ENCODE data around the gene TAX1BP3.

GRCh38 chr17:3641717-3642486 is 26.5 kb downstream of the TAX1BP3 start:
- TF ChIP-seq CTCF (IDR thresholded peaks at IDR 0.05 in 2 of 3, conservative IDR thresholded peaks at IDR 0.05 in 1 of 3; ENCODE audit: borderline replicate concordance in 1 of 3, insufficient read depth in 1 of 3, low read depth in 2 of 3, low read length in 2 of 3) (no peak), ZNF274 (IDR thresholded peaks at IDR 0.05; ENCODE audit: low read depth, low read length) (no peak), POLR2AphosphoS5 (IDR thresholded peaks at IDR 0.05; ENCODE audit: low read depth, low read length) (no peak), EZH2 (IDR thresholded peaks at IDR 0.05) (no peak), POLR2A (IDR thresholded peaks at IDR 0.05; ENCODE audit: borderline replicate concordance, extremely low read depth, insufficient read depth, insufficient read length) (no peak), REST (IDR thresholded peaks at IDR 0.05; ENCODE audit: low read depth) (no peak), JUND (IDR thresholded peaks at IDR 0.05) (no peak), SIN3A (IDR thresholded peaks at IDR 0.05; ENCODE audit: low read depth) (no peak), SRF (IDR thresholded peaks at IDR 0.05; ENCODE audit: low read depth) (no peak), FOSL1 (IDR thresholded peaks at IDR 0.05; ENCODE audit: low read depth) (no peak), YY1 (IDR thresholded peaks at IDR 0.05; ENCODE audit: extremely low read depth, insufficient replicate concordance, low read depth, low read length) (no peak), ELF1 (IDR thresholded peaks at IDR 0.05; ENCODE audit: borderline replicate concordance, low read depth) (no peak), TCF7L2 (IDR thresholded peaks at IDR 0.05; ENCODE audit: borderline replicate concordance, extremely low read depth, insufficient read depth, insufficient read length) (no peak), MAX (IDR thresholded peaks at IDR 0.05) (no peak)
